Activated T-cell treated with anti-CD3 and anti-CD28 coated beads, Interleukin-2, amount 50 U/mL, for 48 hours (primary cell): ENCODE results near the gene TNNI2.
A peak's percentile ranks its signal among the peaks of the same experiment; 100 is the strongest.

Experiments
- DNase-seq, 2 experiments: peaks; one replicate each; pipeline ENCODE4 v3.0.0-alpha.2; 2020

The TNNI2 gene

GRCh38 chr11:1834779-1835670, 3.8 kb upstream of the TNNI2 start, which contains the start of gene SYT8:
SYT8 (plus strand) TSS chr11:1834990; CDS start chr11:1835106, 116 bp downstream.
- peak in 1 of 2 experiments; percentile 19 for DNase-seq

- DNase-seq, result no peak
Measured at GRCh38 chr11:1835671-1836010, 3.1 kb upstream of the TNNI2 start.

GRCh38 chr11:1836011-1836945, 2.5 kb upstream of the TNNI2 start:
- peak in 1 of 2 experiments; percentile 17 for DNase-seq

GRCh38 chr11:1837171-1838076, 1.4 kb upstream of the TNNI2 start:
- DNase-seq, result peak; percentile 88 to 90

- no peak for DNase-seq
Measured at GRCh38 chr11:1838077-1838425, 730 bp upstream of the TNNI2 start.

- no peak for DNase-seq
Measured at GRCh38 chr11:1839204-1839923, 583 bp downstream of the TNNI2 start.

GRCh38 chr11:1839924-1840779, 1.4 kb downstream of the TNNI2 start:
- no peak for DNase-seq

GRCh38 chr11:1840780-1841480, 2.1 kb downstream of the TNNI2 start:
- DNase-seq, result no peak

GRCh38 chr11:1841511-1842148, 2.8 kb downstream of the TNNI2 start:
- DNase-seq, result no peak

GRCh38 chr11:1842149-1843097, 3.6 kb downstream of the TNNI2 start:
- DNase-seq, result no peak

GRCh38 chr11:1843098-1843473, 4.3 kb downstream of the TNNI2 start:
- no peak for DNase-seq

- no peak for DNase-seq
Measured at GRCh38 chr11:1843796-1844195, 5.0 kb downstream of the TNNI2 start.

GRCh38 chr11:1844221-1845094, 5.7 kb downstream of the TNNI2 start:
- DNase-seq, result peak; percentile 60 to 64

- no peak for DNase-seq
Measured at GRCh38 chr11:1845095-1845429, 6.3 kb downstream of the TNNI2 start.

GRCh38 chr11:1845561-1846452, 7.0 kb downstream of the TNNI2 start:
- no peak for DNase-seq

- DNase-seq, result no peak
Measured at GRCh38 chr11:1846453-1846932, 7.7 kb downstream of the TNNI2 start.
